Measurements from ENCODE around the gene FBXL3.
A peak's percentile ranks its signal among the peaks of the same experiment; 100 is the strongest.

- TF ChIP-seq CTCF (IDR thresholded peaks at IDR 0.05) (peak in 4 of 7 experiments; percentile 40 to 52 (median 47)), POLR2A (IDR thresholded peaks at IDR 0.05) (no peak), POLR2AphosphoS5 (IDR thresholded peaks at IDR 0.05) (no peak), EP300 (IDR thresholded peaks at IDR 0.05) (no peak)
Measured at GRCh38 chr13:77002590-77003190, 24.3 kb downstream of the FBXL3 start.
